ENCODE results near the gene CYP2W1. TPM values are rescaled to one million over a fixed set of nuclear protein-coding genes. Genes with fewer than 3 reads are reported as not detected.

Gene CYP2W1
- total RNA-seq, 1 experiment from 2014 or later: not detected

DNA sequence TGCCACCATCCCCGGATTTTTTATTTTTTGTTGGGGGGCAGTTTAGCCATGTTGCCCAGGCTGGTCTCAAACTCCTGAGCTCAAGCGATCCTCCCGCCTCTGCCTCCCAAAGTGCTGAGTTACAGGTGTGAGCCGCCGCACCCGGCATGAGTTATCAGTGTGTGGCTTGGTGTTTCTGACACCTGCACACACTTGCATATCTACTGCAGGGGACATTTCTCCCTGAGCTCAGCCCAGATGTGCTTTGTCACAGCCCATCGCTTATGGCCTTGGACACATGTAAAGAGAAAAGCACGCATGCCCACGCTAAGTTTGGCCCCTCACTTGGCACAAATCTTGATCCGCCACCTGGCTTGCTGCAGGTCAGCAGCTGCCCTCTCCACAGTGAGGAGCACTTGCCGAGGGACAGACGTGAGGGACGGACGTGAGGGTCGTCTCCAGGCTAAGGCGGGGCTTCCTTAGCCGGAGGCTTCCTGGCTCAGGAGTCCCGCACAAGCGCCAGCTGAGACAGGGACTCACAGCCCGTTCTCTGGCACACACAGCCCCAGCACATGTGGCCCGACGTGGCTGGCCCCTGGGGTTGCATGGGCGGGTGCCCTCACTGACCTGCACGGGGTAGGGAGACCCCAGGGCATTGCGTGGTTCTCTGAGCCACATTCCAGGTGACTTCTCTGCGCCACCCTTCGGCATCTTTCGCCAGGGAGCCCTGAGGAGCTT is 11.8 kb downstream of the CYP2W1 start:
- no peaks in the 10 kb centered on the region for H3F3A ChIP-seq (ENCODE audit: low read length, unreplicated experiment)
- H3K4me2 ChIP-seq (ENCODE audit: low read length): no peak overlapping the region
- H3K27ac ChIP-seq (ENCODE audit: low read length): no peak overlapping the region
- TF ChIP-seq EZH2 (IDR thresholded peaks at IDR 0.05; ENCODE audit: low read length, unreplicated experiment) (no peak), EZH2phosphoT487 (IDR thresholded peaks at IDR 0.05; ENCODE audit: borderline replicate concordance, low read length) (no peak)
- TF ChIP-seq, protein P1, sequence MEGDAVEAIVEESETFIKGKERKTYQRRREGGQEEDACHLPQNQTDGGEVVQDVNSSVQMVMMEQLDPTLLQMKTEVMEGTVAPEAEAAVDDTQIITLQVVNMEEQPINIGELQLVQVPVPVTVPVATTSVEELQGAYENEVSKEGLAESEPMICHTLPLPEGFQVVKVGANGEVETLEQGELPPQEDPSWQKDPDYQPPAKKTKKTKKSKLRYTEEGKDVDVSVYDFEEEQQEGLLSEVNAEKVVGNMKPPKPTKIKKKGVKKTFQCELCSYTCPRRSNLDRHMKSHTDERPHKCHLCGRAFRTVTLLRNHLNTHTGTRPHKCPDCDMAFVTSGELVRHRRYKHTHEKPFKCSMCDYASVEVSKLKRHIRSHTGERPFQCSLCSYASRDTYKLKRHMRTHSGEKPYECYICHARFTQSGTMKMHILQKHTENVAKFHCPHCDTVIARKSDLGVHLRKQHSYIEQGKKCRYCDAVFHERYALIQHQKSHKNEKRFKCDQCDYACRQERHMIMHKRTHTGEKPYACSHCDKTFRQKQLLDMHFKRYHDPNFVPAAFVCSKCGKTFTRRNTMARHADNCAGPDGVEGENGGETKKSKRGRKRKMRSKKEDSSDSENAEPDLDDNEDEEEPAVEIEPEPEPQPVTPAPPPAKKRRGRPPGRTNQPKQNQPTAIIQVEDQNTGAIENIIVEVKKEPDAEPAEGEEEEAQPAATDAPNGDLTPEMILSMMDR (conservative IDR thresholded peaks at IDR 0.05; ENCODE audit: low read depth, low read length): no peak
- H3K36me3 ChIP-seq (ENCODE audit: low read depth, low read length): no peaks in the 10 kb centered on the region
- POLR2A ChIA-PET (ENCODE audit: unreplicated experiment): no interaction called here
- CTCF ChIA-PET: interaction anchor here (2.8 kb wide), 1 partner anchor 71 kb away, joined by 31 read pairs; no protein-coding TSS in a partner anchor
- no peak overlapping the region for H3K4me3 ChIP-seq (ENCODE audit: low read length)
- no peak overlapping the region for H2AFZ ChIP-seq (ENCODE audit: low read length)
- no peaks in the 10 kb centered on the region for H3K4me1 ChIP-seq (ENCODE audit: insufficient read depth, low read length)
- H3K9ac ChIP-seq (ENCODE audit: low read length): no peak overlapping the region
- ATAC-seq: no peak
- H3K27me3 ChIP-seq (ENCODE audit: low read length): no peaks in the 10 kb centered on the region
- no peak for DNase-seq
- BruUV-seq (replicated peaks): no TSS peak
- no peaks in the 10 kb centered on the region for H3K9me3 ChIP-seq (ENCODE audit: low read length)
- H3K9me2 ChIP-seq (replicated peaks; ENCODE audit: low read length): no peaks in the 10 kb centered on the region
- H4K20me1 ChIP-seq (ENCODE audit: low read length): no peaks in the 10 kb centered on the region
- intact Hi-C loops (cut with micrococcal nuclease): loop anchor here (5.0 kb wide), 1 partner anchor 48 kb away; the partner anchor contains the start of gene GPR146
- H3K79me2 ChIP-seq (ENCODE audit: low read length): no peaks in the 10 kb centered on the region

DNA sequence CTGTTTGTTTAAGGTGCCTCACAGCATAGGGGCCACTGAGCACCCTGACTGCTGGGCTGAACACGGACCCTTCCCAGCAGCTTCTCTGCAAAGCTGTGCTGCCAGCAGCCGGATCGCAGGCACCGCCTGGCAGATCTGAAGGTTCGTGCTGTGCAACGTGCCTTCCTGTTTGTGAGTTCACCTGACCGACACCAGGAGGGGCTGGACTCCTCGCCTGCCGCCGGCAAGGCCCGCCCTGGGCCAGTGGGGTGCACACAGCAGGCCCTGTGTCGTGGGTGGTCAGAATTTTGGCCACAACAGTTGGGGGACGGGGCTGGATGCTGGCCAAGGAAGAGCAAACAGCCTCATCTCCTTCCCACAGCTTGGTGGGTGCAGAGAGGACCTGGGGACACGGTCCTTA is 12.6 kb downstream of the CYP2W1 start:
- no peak overlapping the region for H2AFZ ChIP-seq (ENCODE audit: low read length)
- H3K9me2 ChIP-seq (replicated peaks; ENCODE audit: low read length): no peaks in the 10 kb centered on the region
- TF ChIP-seq EZH2phosphoT487 (IDR thresholded peaks at IDR 0.05; ENCODE audit: borderline replicate concordance, low read length): no peak
- no peak for TF ChIP-seq EZH2 (IDR thresholded peaks at IDR 0.05; ENCODE audit: low read length, unreplicated experiment)
- TF ChIP-seq, protein P1 (conservative IDR thresholded peaks at IDR 0.05; ENCODE audit: low read depth, low read length): no peak
- intact Hi-C loops (cut with micrococcal nuclease): no loop called here
- BruUV-seq (replicated peaks): no TSS peak
- ChIA-PET CTCF (no interaction called here), POLR2A (ENCODE audit: unreplicated experiment) (no interaction called here)
- no peak overlapping the region for H3K27ac ChIP-seq (ENCODE audit: low read length)
- no peaks in the 10 kb centered on the region for H3K79me2 ChIP-seq (ENCODE audit: low read length)
- no peaks in the 10 kb centered on the region for H3K36me3 ChIP-seq (ENCODE audit: low read depth, low read length)
- H3K4me1 ChIP-seq (ENCODE audit: insufficient read depth, low read length): no peaks in the 10 kb centered on the region
- no peak for DNase-seq
- no peak overlapping the region for H3K4me2 ChIP-seq (ENCODE audit: low read length)
- no peaks in the 10 kb centered on the region for H3K9me3 ChIP-seq (ENCODE audit: low read length)
- no peak for ATAC-seq
- no peak overlapping the region for H3K9ac ChIP-seq (ENCODE audit: low read length)
- H3K27me3 ChIP-seq (ENCODE audit: low read length): no peaks in the 10 kb centered on the region
- no peaks in the 10 kb centered on the region for H4K20me1 ChIP-seq (ENCODE audit: low read length)
- no peak overlapping the region for H3K4me3 ChIP-seq (ENCODE audit: low read length)
- no peaks in the 10 kb centered on the region for H3F3A ChIP-seq (ENCODE audit: low read length, unreplicated experiment)

DNA sequence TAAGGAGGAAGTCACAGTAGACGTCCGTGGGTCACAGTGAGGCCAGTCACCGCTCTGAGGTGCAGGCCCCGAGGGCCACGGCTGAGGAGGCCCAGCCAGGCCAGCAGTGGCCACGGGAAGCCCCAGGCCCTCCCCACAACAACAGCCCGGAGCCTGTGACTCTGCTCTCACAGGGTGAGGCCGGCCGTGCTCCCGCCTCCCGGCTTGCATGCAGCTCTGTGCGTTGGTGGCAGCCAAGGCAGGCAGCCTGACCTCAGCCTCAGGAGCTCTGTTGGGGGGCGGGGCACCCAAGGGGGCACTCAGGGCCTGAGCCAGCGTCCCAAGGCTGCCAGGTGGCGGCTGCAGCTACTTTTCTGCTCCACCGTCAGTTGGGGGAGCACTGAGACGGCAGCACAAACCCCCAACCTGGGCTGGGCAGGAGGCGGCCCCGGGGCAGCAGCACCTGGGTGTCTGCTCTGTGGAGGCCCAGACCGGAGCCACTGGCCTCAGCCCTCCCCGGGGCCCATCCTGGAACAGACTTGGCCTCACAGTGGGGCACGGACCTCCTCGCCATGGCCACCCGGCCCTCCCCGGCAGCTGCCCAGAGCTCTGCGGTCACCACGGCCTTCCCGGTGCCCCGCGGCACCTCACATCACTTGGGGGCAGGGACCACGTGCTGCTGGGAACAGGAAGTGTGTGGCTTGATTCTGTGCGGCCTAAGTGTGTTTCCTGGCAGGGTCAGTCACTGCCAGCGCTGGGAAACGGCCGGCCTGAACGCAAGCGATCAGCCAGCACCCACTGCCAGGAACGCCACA is 13.3 kb downstream of the CYP2W1 start:
- intact Hi-C loops (cut with micrococcal nuclease): no loop called here
- Histone ChIP-seq H3K9me2 (replicated peaks; ENCODE audit: low read length) (no peaks in the 10 kb centered on the region), H2AFZ (ENCODE audit: low read length) (no peak overlapping the region), H3F3A (ENCODE audit: low read length, unreplicated experiment) (no peaks in the 10 kb centered on the region), H3K4me2 (ENCODE audit: low read length) (no peak overlapping the region), H3K4me3 (ENCODE audit: low read length) (no peak overlapping the region), H4K20me1 (ENCODE audit: low read length) (no peaks in the 10 kb centered on the region), H3K9me3 (ENCODE audit: low read length) (no peaks in the 10 kb centered on the region), H3K4me1 (ENCODE audit: insufficient read depth, low read length) (no peaks in the 10 kb centered on the region), H3K27ac (ENCODE audit: low read length) (no peak overlapping the region), H3K36me3 (ENCODE audit: low read depth, low read length) (no peaks in the 10 kb centered on the region), H3K9ac (ENCODE audit: low read length) (no peak overlapping the region), H3K27me3 (ENCODE audit: low read length) (no peaks in the 10 kb centered on the region), H3K79me2 (ENCODE audit: low read length) (no peaks in the 10 kb centered on the region)
- CTCF ChIA-PET: no interaction called here
- TF ChIP-seq, protein P1 (conservative IDR thresholded peaks at IDR 0.05; ENCODE audit: low read depth, low read length): no peak
- TF ChIP-seq EZH2 (IDR thresholded peaks at IDR 0.05; ENCODE audit: low read length, unreplicated experiment): no peak
- no peak for ATAC-seq
- DNase-seq: no peak
- BruUV-seq (replicated peaks): no TSS peak
- POLR2A ChIA-PET (ENCODE audit: unreplicated experiment): no interaction called here

Data from PC-3 (cell line).